ENCODE measurements around the gene RTN1. TPM values are rescaled to one million over a fixed set of nuclear protein-coding genes. Genes with fewer than 3 reads are reported as not detected.

The RTN1 gene
- total RNA-seq, 1 donor, result under 0.01 TPM

GRCh38 chr14:59769586-59769985, 101.0 kb downstream of the RTN1 start:
- no peak overlapping the region for H2AFZ ChIP-seq (ENCODE audit: low read length)
- H3K36me3 ChIP-seq (ENCODE audit: insufficient read depth, low read length), result no peaks in the 10 kb centered on the region
- H3K4me2 ChIP-seq (ENCODE audit: insufficient read depth, low read length), result no peak overlapping the region
- DNase-seq (ENCODE audit: insufficient read length, low spot score, missing footprints), result no peak
- no peak overlapping the region for H3K4me3 ChIP-seq (ENCODE audit: insufficient read depth, low read length)
- no peaks in the 10 kb centered on the region for H4K20me1 ChIP-seq (ENCODE audit: insufficient read depth, low read length)
- H3K27ac ChIP-seq (ENCODE audit: low read depth, low read length), result no peak overlapping the region
- no peak for TF ChIP-seq CTCF (IDR thresholded peaks at IDR 0.05; ENCODE audit: extremely low read depth, low read depth, low read length)
- H3K79me2 ChIP-seq (ENCODE audit: insufficient read depth, low read length), result no peaks in the 10 kb centered on the region
- no peaks in the 10 kb centered on the region for H3K4me1 ChIP-seq (ENCODE audit: insufficient read depth, low read length)
- no peaks in the 10 kb centered on the region for H3K9me3 ChIP-seq (ENCODE audit: low read depth, low read length)
- H3K27me3 ChIP-seq (ENCODE audit: insufficient read depth, low read length), result no peaks in the 10 kb centered on the region

GRCh38 chr14:59768855-59769375, 101.7 kb downstream of the RTN1 start:
- H3K4me3 ChIP-seq (ENCODE audit: insufficient read depth, low read length), result no peak overlapping the region
- no peaks in the 10 kb centered on the region for H3K27me3 ChIP-seq (ENCODE audit: insufficient read depth, low read length)
- DNase-seq (ENCODE audit: insufficient read length, low spot score, missing footprints), result peak; percentile 55
- H3K4me1 ChIP-seq (ENCODE audit: insufficient read depth, low read length), result no peaks in the 10 kb centered on the region
- no peak overlapping the region for H3K27ac ChIP-seq (ENCODE audit: low read depth, low read length)
- H3K36me3 ChIP-seq (ENCODE audit: insufficient read depth, low read length), result no peaks in the 10 kb centered on the region
- no peaks in the 10 kb centered on the region for H3K9me3 ChIP-seq (ENCODE audit: low read depth, low read length)
- no peak overlapping the region for H2AFZ ChIP-seq (ENCODE audit: low read length)
- no peaks in the 10 kb centered on the region for H3K79me2 ChIP-seq (ENCODE audit: insufficient read depth, low read length)
- H4K20me1 ChIP-seq (ENCODE audit: insufficient read depth, low read length), result no peaks in the 10 kb centered on the region
- H3K4me2 ChIP-seq (ENCODE audit: insufficient read depth, low read length), result no peak overlapping the region
- TF ChIP-seq CTCF (IDR thresholded peaks at IDR 0.05; ENCODE audit: extremely low read depth, low read depth, low read length), result no peak

GRCh38 chr14:59761851-59762250, 108.7 kb downstream of the RTN1 start:
- Histone ChIP-seq H2AFZ (ENCODE audit: low read length) (no peak overlapping the region), H4K20me1 (ENCODE audit: insufficient read depth, low read length) (no peaks in the 10 kb centered on the region), H3K27me3 (ENCODE audit: insufficient read depth, low read length) (no peaks in the 10 kb centered on the region), H3K36me3 (ENCODE audit: insufficient read depth, low read length) (no peaks in the 10 kb centered on the region), H3K4me1 (ENCODE audit: insufficient read depth, low read length) (no peaks in the 10 kb centered on the region), H3K79me2 (ENCODE audit: insufficient read depth, low read length) (no peaks in the 10 kb centered on the region), H3K4me2 (ENCODE audit: insufficient read depth, low read length) (no peak overlapping the region), H3K4me3 (ENCODE audit: insufficient read depth, low read length) (no peak overlapping the region), H3K27ac (ENCODE audit: low read depth, low read length) (no peak overlapping the region), H3K9me3 (ENCODE audit: low read depth, low read length) (no peaks in the 10 kb centered on the region)
- no peak for TF ChIP-seq CTCF (IDR thresholded peaks at IDR 0.05; ENCODE audit: extremely low read depth, low read depth, low read length)
- no peak for DNase-seq (ENCODE audit: insufficient read length, low spot score, missing footprints)

GRCh38 chr14:59755409-59756135, 115.0 kb downstream of the RTN1 start:
- H3K79me2 ChIP-seq (ENCODE audit: insufficient read depth, low read length), result no peaks in the 10 kb centered on the region
- no peak overlapping the region for H3K4me3 ChIP-seq (ENCODE audit: insufficient read depth, low read length)
- no peaks in the 10 kb centered on the region for H3K4me1 ChIP-seq (ENCODE audit: insufficient read depth, low read length)
- no peaks in the 10 kb centered on the region for H3K27me3 ChIP-seq (ENCODE audit: insufficient read depth, low read length)
- H3K36me3 ChIP-seq (ENCODE audit: insufficient read depth, low read length), result no peaks in the 10 kb centered on the region
- H3K4me2 ChIP-seq (ENCODE audit: insufficient read depth, low read length), result no peak overlapping the region
- no peaks in the 10 kb centered on the region for H4K20me1 ChIP-seq (ENCODE audit: insufficient read depth, low read length)
- H2AFZ ChIP-seq (ENCODE audit: low read length), result no peak overlapping the region
- no peak overlapping the region for H3K27ac ChIP-seq (ENCODE audit: low read depth, low read length)
- no peak for DNase-seq (ENCODE audit: insufficient read length, low spot score, missing footprints)
- no peak for TF ChIP-seq CTCF (IDR thresholded peaks at IDR 0.05; ENCODE audit: extremely low read depth, low read depth, low read length)
- H3K9me3 ChIP-seq (ENCODE audit: low read depth, low read length), result no peaks in the 10 kb centered on the region

Data from osteoblast (primary cell).